GM19351 (cell line): Measurements from ENCODE around the gene ODAM.
"Not testable (repeated sequence)": the region's sequence is repeated elsewhere in the genome, so short reads cannot be mapped to it uniquely, and the experiment has no call there.

ENCODE experiments used
- ATAC-seq: cut with Tn5 transposase; IDR thresholded peaks from one replicate; pipeline ENCODE4 v1.9.1; 2021; ENCODE audit warnings: mild to moderate bottlenecking, moderate library complexity; ENCODE audit not compliant: unreplicated experiment

ODAM gene, protein sequence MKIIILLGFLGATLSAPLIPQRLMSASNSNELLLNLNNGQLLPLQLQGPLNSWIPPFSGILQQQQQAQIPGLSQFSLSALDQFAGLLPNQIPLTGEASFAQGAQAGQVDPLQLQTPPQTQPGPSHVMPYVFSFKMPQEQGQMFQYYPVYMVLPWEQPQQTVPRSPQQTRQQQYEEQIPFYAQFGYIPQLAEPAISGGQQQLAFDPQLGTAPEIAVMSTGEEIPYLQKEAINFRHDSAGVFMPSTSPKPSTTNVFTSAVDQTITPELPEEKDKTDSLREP

DNA sequence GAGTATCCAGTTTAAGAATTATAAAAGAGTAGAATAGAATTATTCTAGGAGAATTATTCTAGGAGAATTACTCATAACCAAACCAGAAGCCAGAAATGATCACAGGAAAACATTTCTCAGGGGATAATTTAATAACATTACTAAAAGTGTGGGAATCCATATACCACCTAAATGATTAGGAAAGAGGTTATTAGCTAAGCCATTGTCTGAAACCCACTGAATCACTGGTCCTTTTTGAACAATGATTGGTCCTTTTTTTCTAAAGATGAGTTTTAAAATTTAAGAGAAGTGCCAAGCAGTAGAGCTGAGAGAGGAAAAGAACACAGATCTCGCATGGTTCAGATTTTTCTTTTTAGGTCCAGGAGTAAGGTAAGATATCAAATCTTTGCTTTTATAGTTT, at the start of gene ODAM:
Gene ODAM, plus strand, starts transcription at position 301 of the 400 bp plus-strand sequence. CDS start 819 bp downstream, outside the sequence.
- ATAC-seq = no peak

GRCh38 chr4:70151271-70151670, 44.3 kb upstream of the ODAM start:
- ATAC-seq = no peak

DNA sequence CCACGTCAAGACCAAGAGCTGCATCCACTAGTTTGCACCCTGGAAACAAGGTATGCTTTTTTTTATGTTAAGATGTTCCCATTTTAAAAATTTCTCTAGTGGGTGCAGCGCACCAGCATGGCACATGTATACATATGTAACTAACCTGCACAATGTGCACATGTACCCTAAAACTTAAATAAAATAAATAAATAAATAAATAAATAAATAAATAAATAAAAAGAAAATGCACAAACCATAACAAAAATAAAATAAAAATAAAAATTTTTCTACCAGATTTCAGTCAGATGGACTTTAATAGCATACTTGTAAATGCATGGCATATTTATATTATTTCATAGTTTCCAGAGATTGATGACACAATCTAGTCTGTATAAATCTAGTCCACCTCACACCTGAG, 43.4 kb upstream of the ODAM start:
- no peak for ATAC-seq

DNA sequence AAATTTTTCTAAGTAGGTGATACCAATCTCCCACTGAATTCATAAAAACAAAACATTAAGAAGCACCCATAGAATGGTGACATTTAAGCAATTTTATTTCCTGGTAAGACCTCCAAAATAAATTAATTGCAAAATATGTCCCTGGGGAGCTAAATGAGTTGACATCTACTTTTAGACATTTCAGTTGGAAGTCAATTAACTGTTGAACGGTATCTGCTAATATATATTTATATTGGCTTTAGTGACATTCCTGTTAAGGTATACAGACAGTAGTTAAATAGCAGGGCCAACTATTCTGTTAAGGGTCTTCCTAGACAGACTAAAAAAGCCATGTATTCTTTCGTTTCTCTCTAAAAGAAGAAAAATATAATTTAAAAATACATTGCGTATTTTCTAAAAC, 41.6 kb upstream of the ODAM start, which contains the start of gene PRR27:
Gene PRR27, plus strand, starts transcription at position 301 of the 400 bp plus-strand sequence. CDS start 139 bp downstream, outside the sequence.
- no peak for ATAC-seq

- ATAC-seq = no peak
These were observed 36.9 kb upstream of the ODAM start for GRCh38 chr4:70158576-70158975.

DNA sequence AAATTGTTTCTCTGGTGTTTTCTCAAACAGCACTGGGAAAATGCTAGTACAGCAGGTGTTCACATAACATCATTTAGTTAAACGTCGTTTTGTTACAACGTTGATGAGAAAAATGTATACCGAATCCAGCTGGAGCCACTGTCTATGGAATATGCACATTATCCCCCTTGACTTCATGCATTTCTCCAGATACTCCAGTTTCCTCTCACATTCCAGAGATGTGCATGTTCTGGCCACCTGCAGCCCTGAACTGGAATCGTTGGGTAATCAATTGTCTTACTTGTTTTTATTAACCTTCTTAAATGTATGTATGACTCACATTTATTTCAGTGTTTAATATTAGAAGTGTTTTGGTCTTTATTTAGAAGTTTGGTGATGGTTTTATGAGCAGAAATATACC, 18.4 kb upstream of the ODAM start:
- no peak for ATAC-seq

DNA sequence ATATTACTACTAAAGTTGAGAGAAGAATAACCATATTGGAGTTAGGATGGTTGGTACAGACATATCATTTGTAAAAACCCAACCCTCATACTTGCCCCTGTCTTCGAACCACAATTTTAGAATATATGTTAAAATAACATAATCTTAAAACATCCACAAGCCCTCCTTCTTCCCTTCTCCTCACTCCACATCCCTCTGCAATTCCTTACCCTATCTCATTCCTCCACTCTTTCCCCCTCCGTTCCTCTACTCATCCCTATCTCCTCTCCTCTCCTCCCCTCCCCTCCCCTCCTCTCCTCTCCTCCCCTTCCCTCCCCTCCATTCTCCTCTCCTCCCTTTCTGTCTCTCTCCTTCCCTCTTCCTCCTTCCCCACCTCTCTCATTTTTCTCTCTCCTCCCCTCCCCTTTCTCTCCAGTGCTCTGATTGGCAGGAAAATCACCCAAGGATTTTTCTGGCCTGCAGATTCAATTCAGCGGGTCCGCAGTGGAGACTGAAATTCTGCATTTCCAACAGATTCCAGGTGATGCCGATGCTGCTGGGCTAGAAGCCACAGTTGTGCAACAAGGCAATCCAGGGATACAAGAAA, 17.4 kb upstream of the ODAM start:
- no peak for ATAC-seq

GRCh38 chr4:70179811-70180210, 15.7 kb upstream of the ODAM start:
- ATAC-seq = no peak

DNA sequence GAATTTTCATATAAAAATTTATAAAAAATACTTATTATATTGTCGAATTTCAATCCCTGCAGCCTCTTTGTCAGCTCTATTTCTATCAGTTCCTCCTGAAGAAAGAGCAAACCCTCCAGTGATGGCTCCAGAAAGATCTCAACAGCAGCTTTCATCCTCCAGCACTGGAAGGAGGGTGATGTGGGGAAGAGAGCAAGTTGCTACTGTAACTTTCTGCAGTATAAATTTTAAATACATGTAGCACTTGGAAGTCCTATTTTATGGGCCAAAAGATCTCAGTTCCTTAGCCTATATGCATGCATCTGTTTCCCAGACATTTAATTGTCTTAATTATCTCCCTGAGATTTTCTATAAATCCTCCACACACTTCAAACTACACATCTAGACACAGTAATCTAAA, 13.7 kb upstream of the ODAM start:
- no peak for ATAC-seq

GRCh38 chr4:70182517-70183167, 12.9 kb upstream of the ODAM start:
- no peak for ATAC-seq

- ATAC-seq = peak; percentile 85
These were observed 12.2 kb upstream of the ODAM start for GRCh38 chr4:70183168-70183939.

GRCh38 chr4:70183940-70184246, 11.6 kb upstream of the ODAM start:
- no peak for ATAC-seq

- ATAC-seq = no peak
These were observed 8.3 kb upstream of the ODAM start for GRCh38 chr4:70187216-70187615.

DNA sequence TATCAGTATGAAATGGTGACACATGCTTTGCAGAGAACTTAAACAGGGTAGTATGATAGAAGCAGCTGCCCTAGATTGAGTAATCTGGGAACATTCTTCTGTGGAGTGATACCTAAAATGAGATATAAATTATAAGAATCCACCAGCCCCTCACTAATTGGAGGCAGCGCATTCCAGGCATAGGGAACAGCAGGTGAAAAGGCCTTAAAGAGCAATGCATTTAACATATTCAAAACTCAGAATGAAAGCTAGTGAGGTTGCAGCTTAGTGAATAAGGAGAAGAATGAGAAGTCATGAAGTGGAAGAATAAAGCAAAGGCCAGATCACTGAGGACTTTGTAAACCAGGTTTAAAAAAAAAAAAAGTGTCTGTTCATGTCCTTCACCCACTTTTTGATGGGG, 4.9 kb upstream of the ODAM start:
- no peak for ATAC-seq

DNA sequence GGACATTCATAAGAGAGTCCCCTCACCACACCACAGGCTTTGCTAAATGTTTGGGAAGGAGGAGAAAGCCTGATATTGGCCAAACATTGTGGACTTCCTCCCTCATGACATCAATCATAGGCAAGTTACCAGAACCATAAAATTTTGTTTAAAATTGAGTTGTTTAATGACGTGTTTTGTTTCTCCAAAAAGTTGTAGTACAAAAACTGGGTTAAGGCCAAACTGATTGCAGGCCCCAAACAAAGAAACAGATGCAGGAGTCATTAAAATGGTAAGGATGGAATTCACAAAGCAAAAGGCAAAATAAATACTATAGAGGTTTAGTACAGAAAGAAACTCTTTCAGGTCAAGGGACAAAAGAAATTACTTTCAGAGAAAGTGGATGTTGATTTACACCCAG, 3.9 kb upstream of the ODAM start:
- ATAC-seq = no peak

- ATAC-seq = no peak
These were observed 2.6 kb upstream of the ODAM start for GRCh38 chr4:70192895-70193294.

- no peak for ATAC-seq
These were observed 1.3 kb downstream of the ODAM start for GRCh38 chr4:70196857-70197256.

GRCh38 chr4:70197842-70198241, 2.3 kb downstream of the ODAM start:
- ATAC-seq = no peak

DNA sequence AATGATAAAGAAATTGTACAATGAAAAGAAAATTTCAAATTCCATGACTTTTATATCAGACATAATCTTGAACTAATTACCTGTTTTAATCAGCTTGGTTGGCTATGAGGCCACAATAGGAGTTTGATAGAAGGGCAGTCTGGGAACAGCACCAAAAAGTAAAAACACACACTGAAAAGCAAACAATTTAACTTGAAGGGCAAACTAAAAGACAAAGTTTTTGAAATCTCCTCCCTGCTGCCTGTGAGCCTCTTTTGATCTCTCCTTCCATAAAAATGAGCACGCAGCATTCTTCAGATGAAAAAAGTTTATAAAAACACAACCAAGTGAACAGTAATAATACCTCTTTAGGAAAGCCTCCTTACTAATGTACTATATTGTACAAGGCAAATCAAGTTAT, 8.1 kb downstream of the ODAM start:
- ATAC-seq = no peak

GRCh38 chr4:70212752-70213151, 17.2 kb downstream of the ODAM start:
- not testable (repeated sequence) for ATAC-seq

GRCh38 chr4:70216109-70216508, 20.6 kb downstream of the ODAM start:
- ATAC-seq = not testable (repeated sequence)

- ATAC-seq = not testable (repeated sequence)
These were observed 21.0 kb downstream of the ODAM start for GRCh38 chr4:70216550-70216949.
